Liver (tissue), 9 donors: ENCODE measurements around the gene RAB5B. TPM values are rescaled to one million over a fixed set of nuclear protein-coding genes. Genes with fewer than 3 reads are reported as not detected.

Experiments
- DNase-seq: peaks from one replicate; pipeline ENCODE4 v3.0.0-alpha.2; 2017; ENCODE audit warnings: low spot score
- H3K27ac ChIP-seq, 2 donors: one replicate each; pipeline ENCODE4 v1.7.0; 2013; ENCODE audit warnings: inconsistent platforms in 2 of 2, low read length in 2 of 2, control low read depth in 1 of 2, low read depth in 1 of 2, mild to moderate bottlenecking in 1 of 2
- H3K27me3 ChIP-seq, 4 donors: one replicate each; pipeline versions ENCODE4 v1.6.1 to v1.7.0; 2013; ENCODE audit warnings: low read length in 3 of 4, inconsistent platforms in 1 of 4, mild to moderate bottlenecking in 1 of 4, moderate library complexity in 1 of 4; ENCODE audit not compliant: control insufficient read depth in 4 of 4, insufficient read depth in 4 of 4
- H3K36me3 ChIP-seq, 4 donors: one replicate each; pipeline versions ENCODE4 v1.6.1 to v1.7.0; 2013; ENCODE audit warnings: low read length in 3 of 4, mild to moderate bottlenecking in 3 of 4, low read depth in 1 of 4, moderate library complexity in 1 of 4; ENCODE audit not compliant: control insufficient read depth in 4 of 4, insufficient read depth in 3 of 4
- H3K4me1 ChIP-seq, 4 donors: one replicate each; pipeline versions ENCODE4 v1.6.1 to v1.7.0; 2013; ENCODE audit warnings: low read length in 3 of 4, mild to moderate bottlenecking in 3 of 4, moderate library complexity in 1 of 4; ENCODE audit not compliant: control insufficient read depth in 4 of 4, insufficient read depth in 4 of 4
- H3K4me3 ChIP-seq, 3 donors: one replicate each; pipeline versions ENCODE4 v1.6.1 to v1.7.0; 2013; ENCODE audit warnings: low read length in 3 of 3, control low read depth in 1 of 3, low read depth in 1 of 3, mild to moderate bottlenecking in 1 of 3
- H3K9ac ChIP-seq, 2 donors: one replicate each; pipeline ENCODE4 v1.7.0; 2013; ENCODE audit warnings: low read length in 2 of 2, mild to moderate bottlenecking in 2 of 2, moderate library complexity in 2 of 2, control low read depth in 1 of 2, low read depth in 1 of 2
- H3K9me3 ChIP-seq, 4 donors: one replicate each; pipeline versions ENCODE4 v1.6.1 to v1.7.0; 2013; ENCODE audit warnings: low read length in 3 of 4; ENCODE audit not compliant: control insufficient read depth in 4 of 4
- EGR1 ChIP-seq, 2 donors: IDR thresholded peaks; 2 replicates each; pipeline ENCODE4 v1.6.1; 2016 to 2018; ENCODE audit warnings: antibody characterized with exemption in 2 of 2, low read depth in 2 of 2
- FOXA1 ChIP-seq: IDR thresholded peaks from 2 replicates; pipeline ENCODE4 v1.6.1; 2016; ENCODE audit warnings: antibody characterized with exemption
- GABPA ChIP-seq, 2 donors: IDR thresholded peaks in 1 of 2; conservative IDR thresholded peaks in 1 of 2; 2 replicates each; pipeline ENCODE4 v1.6.1; 2016; ENCODE audit warnings: antibody characterized with exemption in 2 of 2, mild to moderate bottlenecking in 1 of 2, moderate library complexity in 1 of 2
- HNF4A ChIP-seq, 2 donors: conservative IDR thresholded peaks; 2 replicates each; pipeline ENCODE4 v1.6.1; 2016; ENCODE audit warnings: antibody characterized with exemption in 2 of 2, mild to moderate bottlenecking in 2 of 2
- HNF4G ChIP-seq: IDR thresholded peaks from 2 replicates; pipeline ENCODE4 v1.6.1; 2016; ENCODE audit warnings: antibody characterized with exemption
- JUND ChIP-seq, 2 donors: IDR thresholded peaks; 2 replicates each; pipeline ENCODE4 v1.6.1; 2016; ENCODE audit warnings: antibody characterized with exemption in 2 of 2
- NR2F2 ChIP-seq: IDR thresholded peaks from 2 replicates; pipeline ENCODE4 v1.6.1; 2016; ENCODE audit warnings: antibody characterized with exemption
- RAD21 ChIP-seq, 2 donors: IDR thresholded peaks; 2 replicates each; pipeline ENCODE4 v1.6.1; 2016; ENCODE audit warnings: antibody characterized with exemption in 2 of 2, mild to moderate bottlenecking in 2 of 2
- RXRA ChIP-seq, 2 donors: IDR thresholded peaks; 2 replicates each; pipeline ENCODE4 v1.6.1; 2017 to 2018; ENCODE audit warnings: antibody characterized with exemption in 2 of 2, mild to moderate bottlenecking in 1 of 2
- TAF1 ChIP-seq: conservative IDR thresholded peaks from 2 replicates; pipeline ENCODE4 v1.6.1; 2016; ENCODE audit warnings: antibody characterized with exemption, mild to moderate bottlenecking
- YY1 ChIP-seq: IDR thresholded peaks from 2 replicates; pipeline ENCODE4 v1.6.1; 2016; ENCODE audit warnings: antibody characterized with exemption, mild to moderate bottlenecking
- WGBS: extraction: QIAGEN DNeasy Blood & Tissue Kit; methylation state at CpG from one replicate; pipeline ENCODE4 v1.1.7; 2013; 5-methylcytosine and 5-hydroxymethylcytosine counted together
- polyA plus RNA-seq, 2 donors: library from polyadenylated mRNA; stranded (reverse) in 1 of 2; unstranded in 1 of 2; fragments of 200-250 nt in 1 of 2; fragments of >200 nt in 1 of 2; fragmentation: Nextera tagmentation in 1 of 2; extraction: Ambion mirVana in 1 of 2; gene quantifications; one replicate each; pipeline versions ENCODE4 v1.2.1 to v1.2.3, GENCODE V29; 2013 to 2015
- total RNA-seq, 2 donors: library from RNA; depleted of rRNA; stranded (reverse); fragments of >200 nt; gene quantifications; one replicate each; pipeline ENCODE4 v1.2.3, GENCODE V29; 2014
- TF ChIP-seq, protein P1 (sequence below): IDR thresholded peaks from 2 replicates; pipeline ENCODE4 v1.6.1; 2016; ENCODE audit warnings: antibody characterized with exemption
- TF ChIP-seq, protein P2 (sequence below): IDR thresholded peaks from 2 replicates; pipeline ENCODE4 v1.6.1; 2016; ENCODE audit warnings: antibody characterized with exemption
- TF ChIP-seq, protein P3 (sequence below): fragments of 150-350 bp; IDR thresholded peaks from 2 replicates; pipeline ENCODE4 v1.5.1; 2017; ENCODE audit warnings: improper control_type of control experiment, low read depth, low read length; ENCODE audit not compliant: missing input control
- TF ChIP-seq, protein P4 (sequence below): IDR thresholded peaks from 2 replicates; pipeline ENCODE4 v1.6.1; 2016; ENCODE audit warnings: antibody characterized with exemption, mild to moderate bottlenecking
- TF ChIP-seq, protein P5 (sequence below): IDR thresholded peaks from 2 replicates; pipeline ENCODE4 v1.6.1; 2016; ENCODE audit warnings: antibody characterized with exemption
- donor health status: healthy.
- donor health status: healthy.
- donor health status: healthy.
- donor health status: healthy.
- donor health status: healthy.

RAB5B gene
- total and polyA plus RNA-seq, 4 donors = 20.7 to 44.0 (median 38.4) TPM

DNA sequence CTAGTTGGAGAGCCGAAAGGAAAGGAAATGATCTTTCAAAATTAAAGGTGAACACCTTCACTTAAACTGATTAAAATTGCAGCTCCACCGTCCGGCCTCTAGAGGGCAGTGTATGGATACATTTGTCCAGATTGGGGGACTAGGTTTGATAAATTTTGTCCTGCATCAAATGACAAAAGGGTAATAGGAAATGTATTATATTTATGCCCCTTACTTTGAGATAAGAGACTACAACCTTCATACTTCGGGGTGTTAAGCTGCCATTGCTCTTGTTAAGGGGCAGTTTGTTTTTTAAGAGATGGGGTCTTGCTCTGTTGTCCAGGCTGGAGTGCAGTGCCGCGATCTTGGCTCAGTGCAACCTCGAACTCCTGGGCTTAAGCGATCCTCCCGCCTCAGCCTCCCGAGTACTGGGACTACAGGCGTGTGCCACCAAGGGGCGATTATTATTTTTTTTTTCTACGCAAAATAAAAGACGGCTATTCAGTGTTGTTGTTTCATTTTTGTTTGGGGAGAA, 22.4 kb downstream of the RAB5B start:
- 16% methylated on average over 14 of the region's 14 CpGs for WGBS
- H3K36me3 ChIP-seq = peaks cover 11 to 27% (median 24%) of the 10 kb centered on the region in 4 donors
- H3K9me3 ChIP-seq = no peaks in the 10 kb centered on the region
- DNase-seq = peak; percentile 67
- H3K4me3 ChIP-seq = peak overlapping the region; percentile 58 to 92 (median 87)
- TF ChIP-seq, protein P1, sequence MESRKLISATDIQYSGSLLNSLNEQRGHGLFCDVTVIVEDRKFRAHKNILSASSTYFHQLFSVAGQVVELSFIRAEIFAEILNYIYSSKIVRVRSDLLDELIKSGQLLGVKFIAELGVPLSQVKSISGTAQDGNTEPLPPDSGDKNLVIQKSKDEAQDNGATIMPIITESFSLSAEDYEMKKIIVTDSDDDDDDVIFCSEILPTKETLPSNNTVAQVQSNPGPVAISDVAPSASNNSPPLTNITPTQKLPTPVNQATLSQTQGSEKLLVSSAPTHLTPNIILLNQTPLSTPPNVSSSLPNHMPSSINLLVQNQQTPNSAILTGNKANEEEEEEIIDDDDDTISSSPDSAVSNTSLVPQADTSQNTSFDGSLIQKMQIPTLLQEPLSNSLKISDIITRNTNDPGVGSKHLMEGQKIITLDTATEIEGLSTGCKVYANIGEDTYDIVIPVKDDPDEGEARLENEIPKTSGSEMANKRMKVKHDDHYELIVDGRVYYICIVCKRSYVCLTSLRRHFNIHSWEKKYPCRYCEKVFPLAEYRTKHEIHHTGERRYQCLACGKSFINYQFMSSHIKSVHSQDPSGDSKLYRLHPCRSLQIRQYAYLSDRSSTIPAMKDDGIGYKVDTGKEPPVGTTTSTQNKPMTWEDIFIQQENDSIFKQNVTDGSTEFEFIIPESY = no peak
- no peak for TF ChIP-seq HNF4A (conservative IDR thresholded peaks at IDR 0.05)
- TF ChIP-seq, protein P2, sequence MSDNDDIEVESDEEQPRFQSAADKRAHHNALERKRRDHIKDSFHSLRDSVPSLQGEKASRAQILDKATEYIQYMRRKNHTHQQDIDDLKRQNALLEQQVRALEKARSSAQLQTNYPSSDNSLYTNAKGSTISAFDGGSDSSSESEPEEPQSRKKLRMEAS = no peak
- TF ChIP-seq, protein P3, sequence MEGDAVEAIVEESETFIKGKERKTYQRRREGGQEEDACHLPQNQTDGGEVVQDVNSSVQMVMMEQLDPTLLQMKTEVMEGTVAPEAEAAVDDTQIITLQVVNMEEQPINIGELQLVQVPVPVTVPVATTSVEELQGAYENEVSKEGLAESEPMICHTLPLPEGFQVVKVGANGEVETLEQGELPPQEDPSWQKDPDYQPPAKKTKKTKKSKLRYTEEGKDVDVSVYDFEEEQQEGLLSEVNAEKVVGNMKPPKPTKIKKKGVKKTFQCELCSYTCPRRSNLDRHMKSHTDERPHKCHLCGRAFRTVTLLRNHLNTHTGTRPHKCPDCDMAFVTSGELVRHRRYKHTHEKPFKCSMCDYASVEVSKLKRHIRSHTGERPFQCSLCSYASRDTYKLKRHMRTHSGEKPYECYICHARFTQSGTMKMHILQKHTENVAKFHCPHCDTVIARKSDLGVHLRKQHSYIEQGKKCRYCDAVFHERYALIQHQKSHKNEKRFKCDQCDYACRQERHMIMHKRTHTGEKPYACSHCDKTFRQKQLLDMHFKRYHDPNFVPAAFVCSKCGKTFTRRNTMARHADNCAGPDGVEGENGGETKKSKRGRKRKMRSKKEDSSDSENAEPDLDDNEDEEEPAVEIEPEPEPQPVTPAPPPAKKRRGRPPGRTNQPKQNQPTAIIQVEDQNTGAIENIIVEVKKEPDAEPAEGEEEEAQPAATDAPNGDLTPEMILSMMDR = peak; percentile 92
- TF ChIP-seq RAD21 (IDR thresholded peaks at IDR 0.05) = peak; percentile 90 to 91
- TF ChIP-seq RXRA (IDR thresholded peaks at IDR 0.05) = no peak
- H3K9ac ChIP-seq = peak overlapping the region; percentile 15 to 66
- H3K4me1 ChIP-seq = peaks cover 4 to 35% (median 26%) of the 10 kb centered on the region in 4 donors
- H3K27me3 ChIP-seq = no peaks in the 10 kb centered on the region
- H3K27ac ChIP-seq = peak overlapping the region; percentile 82 to 89

DNA sequence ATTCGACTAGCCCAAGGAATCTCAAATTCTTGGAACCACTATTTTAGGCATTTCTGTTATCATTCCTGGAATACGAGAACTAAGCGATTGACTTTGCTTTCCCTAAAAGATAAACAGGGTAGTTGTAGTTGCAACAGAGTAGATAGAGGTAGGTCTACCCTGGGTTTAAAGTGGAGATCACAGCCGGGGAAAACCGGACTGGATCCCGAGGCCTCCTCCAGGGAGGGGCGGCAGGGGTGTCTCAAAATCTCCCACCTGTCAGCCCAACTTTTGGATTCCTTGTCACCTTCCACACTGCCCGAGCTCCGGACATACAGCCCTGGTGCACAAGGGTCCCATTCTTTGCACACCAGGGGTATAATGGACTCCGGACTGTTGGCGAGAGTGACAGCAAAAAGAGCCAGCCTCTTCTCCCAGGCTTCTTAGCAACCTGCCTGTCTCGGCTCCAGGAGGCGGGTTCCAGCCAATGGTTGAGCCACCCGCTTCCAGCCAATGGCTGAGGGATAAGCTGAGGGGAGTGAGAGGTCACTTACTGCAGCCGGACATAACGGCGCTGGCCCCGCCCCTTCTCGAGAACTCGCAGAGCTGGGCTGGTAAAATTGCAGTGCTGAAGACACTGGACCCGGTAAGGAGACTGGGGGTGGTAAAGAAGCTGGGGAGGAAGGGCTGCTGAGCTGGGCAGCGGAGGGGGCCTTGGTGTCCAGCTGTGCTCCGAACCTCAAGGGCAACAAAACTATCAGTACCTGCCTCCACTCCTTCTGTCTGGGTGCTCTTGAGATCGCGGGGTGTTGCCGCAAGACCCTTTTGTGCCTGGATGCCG, 23.0 kb downstream of the RAB5B start, which contains the start of gene SUOX:
TSS of gene SUOX (plus strand) at position 562 of the 820 bp plus-strand sequence. CDS start 4,946 bp downstream, outside the sequence.
- no peaks in the 10 kb centered on the region for H3K9me3 ChIP-seq
- H3K9ac ChIP-seq = peak within 1 kb of the TSS; percentile 34 to 78
- H3K4me3 ChIP-seq = peak within 1 kb of the TSS; percentile 58 to 92 (median 87)
- H3K27me3 ChIP-seq = no peaks in the 10 kb centered on the region
- WGBS = 1% methylated on average over 27 of the region's 27 CpGs
- peak; percentile 89 for DNase-seq
- H3K27ac ChIP-seq = peak within 1 kb of the TSS; percentile 82 to 89
- peaks cover 5 to 42% (median 33%) of the 10 kb centered on the region in 4 donors for H3K4me1 ChIP-seq
- H3K36me3 ChIP-seq = peaks cover 8 to 23% (median 21%) of the 10 kb centered on the region in 4 donors
- TF ChIP-seq, protein P4, sequence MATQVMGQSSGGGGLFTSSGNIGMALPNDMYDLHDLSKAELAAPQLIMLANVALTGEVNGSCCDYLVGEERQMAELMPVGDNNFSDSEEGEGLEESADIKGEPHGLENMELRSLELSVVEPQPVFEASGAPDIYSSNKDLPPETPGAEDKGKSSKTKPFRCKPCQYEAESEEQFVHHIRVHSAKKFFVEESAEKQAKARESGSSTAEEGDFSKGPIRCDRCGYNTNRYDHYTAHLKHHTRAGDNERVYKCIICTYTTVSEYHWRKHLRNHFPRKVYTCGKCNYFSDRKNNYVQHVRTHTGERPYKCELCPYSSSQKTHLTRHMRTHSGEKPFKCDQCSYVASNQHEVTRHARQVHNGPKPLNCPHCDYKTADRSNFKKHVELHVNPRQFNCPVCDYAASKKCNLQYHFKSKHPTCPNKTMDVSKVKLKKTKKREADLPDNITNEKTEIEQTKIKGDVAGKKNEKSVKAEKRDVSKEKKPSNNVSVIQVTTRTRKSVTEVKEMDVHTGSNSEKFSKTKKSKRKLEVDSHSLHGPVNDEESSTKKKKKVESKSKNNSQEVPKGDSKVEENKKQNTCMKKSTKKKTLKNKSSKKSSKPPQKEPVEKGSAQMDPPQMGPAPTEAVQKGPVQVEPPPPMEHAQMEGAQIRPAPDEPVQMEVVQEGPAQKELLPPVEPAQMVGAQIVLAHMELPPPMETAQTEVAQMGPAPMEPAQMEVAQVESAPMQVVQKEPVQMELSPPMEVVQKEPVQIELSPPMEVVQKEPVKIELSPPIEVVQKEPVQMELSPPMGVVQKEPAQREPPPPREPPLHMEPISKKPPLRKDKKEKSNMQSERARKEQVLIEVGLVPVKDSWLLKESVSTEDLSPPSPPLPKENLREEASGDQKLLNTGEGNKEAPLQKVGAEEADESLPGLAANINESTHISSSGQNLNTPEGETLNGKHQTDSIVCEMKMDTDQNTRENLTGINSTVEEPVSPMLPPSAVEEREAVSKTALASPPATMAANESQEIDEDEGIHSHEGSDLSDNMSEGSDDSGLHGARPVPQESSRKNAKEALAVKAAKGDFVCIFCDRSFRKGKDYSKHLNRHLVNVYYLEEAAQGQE = peak; percentile 87
- TF ChIP-seq YY1 = peak; percentile 84
- TF ChIP-seq, protein P3 = no peak
- TF ChIP-seq FOXA1 = peak; percentile 33
- peak; percentile 70 for TF ChIP-seq TAF1
- peak in 1 of 2 donors; percentile 25 for TF ChIP-seq JUND (IDR thresholded peaks at IDR 0.05)
- TF ChIP-seq, protein P2 = no peak
- TF ChIP-seq, protein P1 = no peak
- peak; percentile 82 for TF ChIP-seq HNF4G
- peak in 1 of 2 donors; percentile 75 for TF ChIP-seq GABPA (IDR thresholded peaks at IDR 0.05 in 1 of 2, conservative IDR thresholded peaks at IDR 0.05 in 1 of 2)
- TF ChIP-seq RAD21 (IDR thresholded peaks at IDR 0.05) = peak; percentile 39 to 66
- peak; percentile 69 to 71 for TF ChIP-seq RXRA (IDR thresholded peaks at IDR 0.05)
- TF ChIP-seq, protein P5, sequence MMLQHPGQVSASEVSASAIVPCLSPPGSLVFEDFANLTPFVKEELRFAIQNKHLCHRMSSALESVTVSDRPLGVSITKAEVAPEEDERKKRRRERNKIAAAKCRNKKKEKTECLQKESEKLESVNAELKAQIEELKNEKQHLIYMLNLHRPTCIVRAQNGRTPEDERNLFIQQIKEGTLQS = peak; percentile 16
- TF ChIP-seq HNF4A (conservative IDR thresholded peaks at IDR 0.05) = peak; percentile 81 to 85
- no peak for TF ChIP-seq EGR1 (IDR thresholded peaks at IDR 0.05; ENCODE audit: low read depth in 2 of 2)
- TF ChIP-seq NR2F2 = peak; percentile 81
